Upper lobe of left lung (tissue), 6 donors: ENCODE measurements around the gene ARHGEF7. TPM values are rescaled to one million over a fixed set of nuclear protein-coding genes. Genes with fewer than 3 reads are reported as not detected.

ENCODE experiments used
- ATAC-seq, 2 donors: fragments of 200-7000 bp; cut with Tn5 transposase; one replicate each; pipeline ENCODE4 v1.9.1; 2022; ENCODE audit warnings: mild to moderate bottlenecking in 2 of 2, moderate library complexity in 2 of 2; ENCODE audit not compliant: low FRiP score in 2 of 2
- DNase-seq, 2 donors: peaks; one replicate each; pipeline ENCODE4 v3.0.0-alpha.2; 2019 to 2020
- H3K27ac ChIP-seq, 4 donors: fragments of 200-600 bp; sonication (generic); one replicate each; pipeline ENCODE4 v1.5.1; 2016 to 2019
- H3K27me3 ChIP-seq, 4 donors: fragments of 200-600 bp; sonication (generic); one replicate each; pipeline ENCODE4 v1.5.1; 2017 to 2019
- H3K36me3 ChIP-seq, 4 donors: fragments of 200-600 bp; sonication (generic); one replicate each; pipeline ENCODE4 v1.5.1; 2016 to 2019
- H3K4me1 ChIP-seq, 4 donors: fragments of 200-600 bp; sonication (generic); one replicate each; pipeline ENCODE4 v1.5.1; 2018 to 2019
- H3K4me3 ChIP-seq, 4 donors: fragments of 200-600 bp; sonication (generic); one replicate each; pipeline ENCODE4 v1.5.1; 2017 to 2019; ENCODE audit warnings: mild to moderate bottlenecking in 2 of 4, moderate library complexity in 1 of 4
- H3K9me3 ChIP-seq, 4 donors: fragments of 200-600 bp; sonication (generic); one replicate each; pipeline ENCODE4 v1.5.1; 2018 to 2019
- CTCF ChIP-seq, 6 experiments: fragments of 450-650 bp in 4 of 6; fragments of 200-600 bp in 2 of 6; sonication (generic) in 2 of 6; IDR thresholded peaks; one replicate each; pipeline ENCODE4 v1.5.1; 2016 to 2019; ENCODE audit warnings: antibody characterized with exemption in 6 of 6
- EP300 ChIP-seq, 4 donors: sonication (generic); formaldehyde crosslinking; IDR thresholded peaks; one replicate each; pipeline ENCODE4 v1.5.1; 2017; ENCODE audit warnings: antibody characterized with exemption in 4 of 4, control low read depth in 2 of 4
- POLR2A ChIP-seq, 4 donors: fragments of 450-650 bp; IDR thresholded peaks; one replicate each; pipeline ENCODE4 v1.5.1; 2016 to 2017; ENCODE audit warnings: antibody characterized with exemption in 4 of 4, mild to moderate bottlenecking in 2 of 4
- POLR2AphosphoS5 ChIP-seq, 2 donors: sonication (generic); formaldehyde crosslinking; IDR thresholded peaks; one replicate each; pipeline ENCODE4 v1.5.1; 2017; ENCODE audit warnings: antibody characterized with exemption in 2 of 2
- WGBS, 2 donors: methylation state at CpG; one replicate each; pipeline ENCODE4 v1.1.5; 2017 to 2018; 5-methylcytosine and 5-hydroxymethylcytosine counted together
- total RNA-seq, 6 donors: library from RNA; depleted of rRNA in 4 of 6; stranded (reverse); fragments of >200 nt in 4 of 6; gene quantifications; one replicate each; pipeline versions ENCODE4 v1.1.0 to v1.2.1, GENCODE V29; 2016 to 2021
- donor health status: DM: no; HTN: no; CAD: no; lungs with moderate emphysema.
- donor health status: DM: no; HTN: yes; CAD: no; lungs with severe emphysema.

The ARHGEF7 gene
- total RNA-seq, 6 donors from 2014 or later, result 50.3 to 130 (median 67.4) TPM

- ATAC-seq (no peak), DNase-seq (peak in 1 of 2 donors; percentile 61)
- Histone ChIP-seq H3K4me1 (no peaks in the 10 kb centered on the region), H3K4me3 (no peak overlapping the region), H3K9me3 (no peaks in the 10 kb centered on the region), H3K27ac (no peak overlapping the region), H3K36me3 (no peaks in the 10 kb centered on the region), H3K27me3 (no peaks in the 10 kb centered on the region)
- WGBS, 2 donors, result 88 to 90% methylated on average over 11 to 30 of the region's 30 CpGs
- TF ChIP-seq EP300 (IDR thresholded peaks at IDR 0.05), result no peak
- TF ChIP-seq POLR2AphosphoS5 (IDR thresholded peaks at IDR 0.05), result no peak
- no peak for TF ChIP-seq POLR2A (IDR thresholded peaks at IDR 0.05)
- no peak for TF ChIP-seq CTCF (IDR thresholded peaks at IDR 0.05)
Observed at GRCh38 chr13:111328574-111329410, 213.7 kb downstream of the ARHGEF7 start.

GRCh38 chr13:111329641-111330040 lies 214.5 kb downstream of the ARHGEF7 start:
- WGBS, 2 donors, result 88 to 91% methylated on average over 7 of the region's 7 CpGs

GRCh38 chr13:111330066-111330610 lies 215.0 kb downstream of the ARHGEF7 start:
- no peak for ATAC-seq
- Histone ChIP-seq H3K4me1 (no peaks in the 10 kb centered on the region), H3K9me3 (peaks cover 0 to 3% (median 0%) of the 10 kb centered on the region in 4 donors), H3K36me3 (no peaks in the 10 kb centered on the region), H3K27me3 (no peaks in the 10 kb centered on the region), H3K27ac (no peak overlapping the region), H3K4me3 (no peak overlapping the region)
- DNase-seq, result no peak
- no peak for TF ChIP-seq CTCF (IDR thresholded peaks at IDR 0.05)
- no peak for TF ChIP-seq EP300 (IDR thresholded peaks at IDR 0.05)
- no peak for TF ChIP-seq POLR2A (IDR thresholded peaks at IDR 0.05)
- TF ChIP-seq POLR2AphosphoS5 (IDR thresholded peaks at IDR 0.05), result no peak
- WGBS, 2 donors, result 66 to 74% methylated on average over 11 of the region's 11 CpGs

More at GRCh38 chr13:111329641-111330040, 214.5 kb downstream of the ARHGEF7 start:
- H3K9me3 ChIP-seq, result peaks cover 0 to 3% (median 0%) of the 10 kb centered on the region in 4 donors
- no peak overlapping the region for H3K27ac ChIP-seq
- DNase-seq, result no peak
- H3K4me1 ChIP-seq, result no peaks in the 10 kb centered on the region
- H3K27me3 ChIP-seq, result no peaks in the 10 kb centered on the region
- H3K4me3 ChIP-seq, result no peak overlapping the region
- H3K36me3 ChIP-seq, result no peaks in the 10 kb centered on the region
- no peak for TF ChIP-seq EP300 (IDR thresholded peaks at IDR 0.05)
- TF ChIP-seq POLR2AphosphoS5 (IDR thresholded peaks at IDR 0.05), result no peak
- TF ChIP-seq CTCF (IDR thresholded peaks at IDR 0.05), result no peak
- no peak for TF ChIP-seq POLR2A (IDR thresholded peaks at IDR 0.05)
- no peak for ATAC-seq

GRCh38 chr13:111335298-111335697 lies 220.2 kb downstream of the ARHGEF7 start:
- WGBS, 2 donors, result 74 to 81% methylated on average over 5 of the region's 5 CpGs
- Histone ChIP-seq H3K4me3 (no peak overlapping the region), H3K27ac (no peak overlapping the region), H3K27me3 (no peaks in the 10 kb centered on the region), H3K36me3 (no peaks in the 10 kb centered on the region), H3K9me3 (peaks cover 0 to 3% (median 0%) of the 10 kb centered on the region in 4 donors), H3K4me1 (no peaks in the 10 kb centered on the region)
- no peak for TF ChIP-seq EP300 (IDR thresholded peaks at IDR 0.05)
- TF ChIP-seq CTCF (IDR thresholded peaks at IDR 0.05), result no peak
- TF ChIP-seq POLR2A (IDR thresholded peaks at IDR 0.05), result no peak
- no peak for TF ChIP-seq POLR2AphosphoS5 (IDR thresholded peaks at IDR 0.05)
- no peak for ATAC-seq
- no peak for DNase-seq
